Psoas muscle (tissue), 8 donors: ENCODE measurements around the gene ROBO1. TPM values are rescaled to one million over a fixed set of nuclear protein-coding genes. Genes with fewer than 3 reads are reported as not detected.

Source experiments
- ATAC-seq, 4 donors: fragments of 200-7000 bp; cut with Tn5 transposase; one replicate each; pipeline ENCODE4 v1.9.1; 2020; ENCODE audit warnings: moderate library complexity in 3 of 4, mild to moderate bottlenecking in 2 of 4
- DNase-seq, 2 donors: peaks; one replicate each; pipeline ENCODE4 v3.0.0-alpha.2; 2020
- H3K27ac ChIP-seq: fragments of 200-600 bp; one replicate; pipeline ENCODE4 v1.8.0; 2022
- H3K27me3 ChIP-seq, 3 donors: fragments of 200-600 bp in 1 of 3; one replicate each; pipeline versions ENCODE4 v1.6.1 to v1.8.0; 2013 to 2022; ENCODE audit warnings: low read length in 2 of 3, mild to moderate bottlenecking in 2 of 3, moderate library complexity in 1 of 3; ENCODE audit not compliant: insufficient read depth in 3 of 3
- H3K36me3 ChIP-seq, 2 donors: fragments of 200-600 bp in 1 of 2; one replicate each; pipeline versions ENCODE4 v1.6.1 to v1.8.0; 2013 to 2022; ENCODE audit warnings: low read depth in 1 of 2, mild to moderate bottlenecking in 1 of 2, moderate library complexity in 1 of 2; ENCODE audit not compliant: insufficient read depth in 1 of 2
- H3K4me1 ChIP-seq: fragments of 200-600 bp; one replicate; pipeline ENCODE4 v1.8.0; 2022
- H3K4me3 ChIP-seq: fragments of 200-600 bp; one replicate; pipeline ENCODE4 v1.8.0; 2022; ENCODE audit warnings: mild to moderate bottlenecking
- H3K9me3 ChIP-seq: fragments of 200-600 bp; one replicate; pipeline ENCODE4 v1.8.0; 2022
- whole genome bisulfite sequencing, 3 donors: extraction: QIAGEN DNeasy Blood & Tissue Kit; methylation state at CpG; one replicate each; pipeline versions ENCODE4 v1.1.6 to v1.1.7; 2013; 5-methylcytosine and 5-hydroxymethylcytosine counted together
- intact Hi-C, 2 donors: fragments of 100-400 bp; cut with DNase I; formaldehyde crosslinking; loops; one replicate each; pipeline versions ENCODE4 v1.11.0 to v1.14.2; 2022
- polyA plus RNA-seq, 3 donors: library from polyadenylated mRNA; stranded (reverse); fragments of 200-250 nt; gene quantifications; one replicate each; pipeline ENCODE4 v1.2.3, GENCODE V29; 2013
- total RNA-seq, 4 donors: library from RNA; stranded (reverse); fragmentation: NEBNext Ultra II Directional in 2 of 4; extraction: Animal tissue kit (Norgen Biotek cat#: 25700) in 2 of 4; gene quantifications; one replicate each; pipeline versions ENCODE4 v1.2.1 to v1.2.4, GENCODE V29; 2021 to 2023
- TF ChIP-seq, protein P1 (sequence below): fragments of 200-600 bp; IDR thresholded peaks from one replicate; pipeline ENCODE4 v1.8.0; 2022; ENCODE audit warnings: antibody characterized with exemption
- donor health status: healthy with polysubstance abuse.
- donor health status: DM: no; HTN: no; CAD: no; lungs with moderate emphysema.
- donor health status: Bipolar disorder and iron deficiency.
- donor health status: healthy.
- donor health status: DM: yes; HTN: yes; CAD: no.
- donor health status: DM: no; HTN: no; CAD: no.
- donor health status: DM: no; HTN: no; CAD: no.
- donor health status: DM: yes; HTN: yes; CAD: no.

Gene ROBO1
- total and polyA plus RNA-seq, 7 donors = 0.52 to 14.0 (median 4.9) TPM

DNA sequence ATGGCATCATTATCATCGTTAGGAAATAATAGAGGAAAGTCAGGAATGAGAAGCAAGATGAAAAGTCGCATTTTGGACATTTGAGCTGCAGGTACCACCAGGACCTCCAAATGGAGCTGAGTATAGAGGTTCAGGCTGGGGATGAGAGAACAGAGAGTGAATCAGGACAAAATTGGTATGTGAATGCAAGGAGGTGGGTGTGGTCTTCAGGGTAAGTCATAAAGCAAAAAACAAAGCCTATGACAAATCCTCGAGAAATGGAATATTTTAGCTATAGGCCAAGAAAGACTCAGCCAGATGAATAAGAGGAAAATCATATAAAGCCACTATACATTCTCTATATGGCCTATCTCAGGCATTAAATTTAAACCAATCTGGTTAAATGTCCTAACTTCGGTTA, 841.3 kb downstream of the ROBO1 start:
- no peak overlapping the region for H3K4me3 ChIP-seq
- intact Hi-C loops = loop anchor here in 1 of 2 donors (5.0 kb wide), 1 partner anchor 1479 kb away; no protein-coding TSS in a partner anchor
- DNase-seq (no peak), ATAC-seq (no peak)
- H3K4me1 ChIP-seq = no peaks in the 10 kb centered on the region
- no peak overlapping the region for H3K27ac ChIP-seq
- TF ChIP-seq, protein P1, sequence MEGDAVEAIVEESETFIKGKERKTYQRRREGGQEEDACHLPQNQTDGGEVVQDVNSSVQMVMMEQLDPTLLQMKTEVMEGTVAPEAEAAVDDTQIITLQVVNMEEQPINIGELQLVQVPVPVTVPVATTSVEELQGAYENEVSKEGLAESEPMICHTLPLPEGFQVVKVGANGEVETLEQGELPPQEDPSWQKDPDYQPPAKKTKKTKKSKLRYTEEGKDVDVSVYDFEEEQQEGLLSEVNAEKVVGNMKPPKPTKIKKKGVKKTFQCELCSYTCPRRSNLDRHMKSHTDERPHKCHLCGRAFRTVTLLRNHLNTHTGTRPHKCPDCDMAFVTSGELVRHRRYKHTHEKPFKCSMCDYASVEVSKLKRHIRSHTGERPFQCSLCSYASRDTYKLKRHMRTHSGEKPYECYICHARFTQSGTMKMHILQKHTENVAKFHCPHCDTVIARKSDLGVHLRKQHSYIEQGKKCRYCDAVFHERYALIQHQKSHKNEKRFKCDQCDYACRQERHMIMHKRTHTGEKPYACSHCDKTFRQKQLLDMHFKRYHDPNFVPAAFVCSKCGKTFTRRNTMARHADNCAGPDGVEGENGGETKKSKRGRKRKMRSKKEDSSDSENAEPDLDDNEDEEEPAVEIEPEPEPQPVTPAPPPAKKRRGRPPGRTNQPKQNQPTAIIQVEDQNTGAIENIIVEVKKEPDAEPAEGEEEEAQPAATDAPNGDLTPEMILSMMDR = no peak
- no peaks in the 10 kb centered on the region for H3K9me3 ChIP-seq
- 89 to 94% (median 90%) methylated on average over 4 of the region's 4 CpGs for WGBS, 3 donors
- no peaks in the 10 kb centered on the region for H3K36me3 ChIP-seq
- H3K27me3 ChIP-seq = no peaks in the 10 kb centered on the region

DNA sequence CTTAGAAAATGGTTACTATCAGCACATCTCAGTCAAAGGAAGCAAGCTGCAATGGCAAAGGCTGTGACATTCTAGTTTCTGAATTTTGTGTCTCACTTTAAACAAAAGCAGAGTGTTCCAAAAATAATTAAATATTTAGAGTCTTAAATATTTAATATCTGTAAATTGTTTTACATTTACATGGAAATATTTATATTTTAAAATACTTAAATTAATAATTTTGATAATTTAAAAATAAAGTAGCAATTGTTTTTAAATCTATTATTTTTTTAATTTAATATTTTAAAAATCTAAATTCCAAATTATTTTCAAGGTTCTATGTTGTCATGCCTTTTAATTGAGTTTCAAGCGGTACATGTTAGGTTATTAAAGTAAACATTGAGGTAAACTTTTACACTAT, 843.1 kb downstream of the ROBO1 start:
- intact Hi-C loops = loop anchor here in 1 of 2 donors (5.0 kb wide), 1 partner anchor 1477 kb away; no protein-coding TSS in a partner anchor
- TF ChIP-seq, protein P1 = no peak
- Histone ChIP-seq H3K27ac (no peak overlapping the region), H3K36me3 (no peaks in the 10 kb centered on the region), H3K4me1 (no peaks in the 10 kb centered on the region), H3K4me3 (no peak overlapping the region), H3K27me3 (no peaks in the 10 kb centered on the region), H3K9me3 (no peaks in the 10 kb centered on the region)
- ATAC-seq (no peak), DNase-seq (no peak)
- 95 to 97% (median 95%) methylated on average over 1 of the region's 1 CpG for WGBS, 3 donors

DNA sequence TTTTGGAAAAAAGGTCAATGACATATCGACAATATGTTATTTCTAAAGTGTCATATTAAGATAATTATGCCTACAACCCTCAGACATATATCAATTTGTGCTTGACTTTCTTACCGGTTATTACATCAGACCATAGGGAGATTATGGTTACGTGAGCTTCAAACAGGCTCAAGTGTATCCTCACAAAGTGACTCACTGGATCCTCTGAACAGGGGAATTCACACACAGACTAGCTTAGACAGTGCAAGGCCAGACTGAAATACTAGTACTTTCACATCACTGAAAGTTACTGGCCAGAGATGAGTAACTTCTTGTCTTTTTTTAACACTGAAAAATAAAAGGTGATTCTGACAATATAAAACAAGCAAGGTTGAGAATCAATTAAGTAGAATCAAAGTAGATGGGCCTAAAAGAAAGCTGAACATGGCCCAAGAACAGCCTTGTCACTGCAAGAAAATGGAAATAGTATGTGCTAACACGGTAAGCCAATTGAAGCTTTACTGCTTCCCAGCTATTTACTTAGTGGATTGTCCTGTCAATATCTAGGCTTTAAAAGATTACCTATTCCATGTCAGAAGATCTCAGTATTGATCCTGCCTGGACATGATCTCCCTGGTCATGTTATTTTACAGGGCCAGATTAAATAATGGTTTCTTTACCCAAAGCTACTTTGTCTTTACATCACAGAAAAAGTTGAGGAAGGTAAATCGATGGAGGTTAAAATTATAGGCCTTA, 848.6 kb downstream of the ROBO1 start:
- peak; percentile 61 to 97 (median 84) for ATAC-seq
- intact Hi-C loops = no loop called here
- no peaks in the 10 kb centered on the region for H3K4me1 ChIP-seq
- DNase-seq = no peak
- TF ChIP-seq, protein P1 = no peak
- H3K9me3 ChIP-seq = no peaks in the 10 kb centered on the region
- H3K36me3 ChIP-seq = no peaks in the 10 kb centered on the region
- WGBS, 3 donors = 74 to 88% (median 77%) methylated on average over 5 of the region's 5 CpGs
- H3K27ac ChIP-seq = peak overlapping the region; percentile 57
- H3K4me3 ChIP-seq = no peak overlapping the region
- H3K27me3 ChIP-seq = no peaks in the 10 kb centered on the region

- Histone ChIP-seq H3K27ac (peak overlapping the region; percentile 11), H3K4me1 (no peaks in the 10 kb centered on the region), H3K4me3 (no peak overlapping the region), H3K27me3 (no peaks in the 10 kb centered on the region), H3K36me3 (no peaks in the 10 kb centered on the region), H3K9me3 (no peaks in the 10 kb centered on the region)
- ATAC-seq (peak in 1 of 4 donors; percentile 44), DNase-seq (no peak)
- 83 to 95% (median 90%) methylated on average over 1 of the region's 1 CpG for WGBS, 3 donors
- TF ChIP-seq, protein P1 = no peak
- intact Hi-C loops = no loop called here
These were observed 849.3 kb downstream of the ROBO1 start for GRCh38 chr3:78918361-78919020.
